Fibroblast of the aortic adventitia (primary cell): ENCODE data around the gene PEA15. TPM values are rescaled to one million over a fixed set of nuclear protein-coding genes. Genes with fewer than 3 reads are reported as not detected.
A peak's percentile ranks its signal among the peaks of the same experiment; 100 is the strongest.

Experiments
- DNase-seq: peaks from one replicate; pipeline ENCODE4 v3.0.0-alpha.2; 2010; ENCODE audit warnings: low read depth
- H3K4me3 ChIP-seq: 2 replicates; pipeline ENCODE4 v1.5.1; 2011; ENCODE audit warnings: low read depth, mild to moderate bottlenecking, control low read depth, low read length, moderate library complexity
- total RNA-seq: library from RNA; depleted of rRNA; stranded (reverse); fragments of >200 nt; gene quantifications from 2 replicates; pipeline ENCODE4 v1.2.3, GENCODE V29; 2012; ENCODE audit warnings: low replicate concordance
- TF ChIP-seq, protein P1 (sequence below): IDR thresholded peaks from 2 replicates; pipeline ENCODE4 v1.5.1; 2011; ENCODE audit warnings: mild to moderate bottlenecking, low read length, control low read depth, inconsistent platforms; ENCODE audit not compliant: insufficient read depth

PEA15 gene
- total RNA-seq, 1 donor: 224 TPM

- TF ChIP-seq, protein P1, sequence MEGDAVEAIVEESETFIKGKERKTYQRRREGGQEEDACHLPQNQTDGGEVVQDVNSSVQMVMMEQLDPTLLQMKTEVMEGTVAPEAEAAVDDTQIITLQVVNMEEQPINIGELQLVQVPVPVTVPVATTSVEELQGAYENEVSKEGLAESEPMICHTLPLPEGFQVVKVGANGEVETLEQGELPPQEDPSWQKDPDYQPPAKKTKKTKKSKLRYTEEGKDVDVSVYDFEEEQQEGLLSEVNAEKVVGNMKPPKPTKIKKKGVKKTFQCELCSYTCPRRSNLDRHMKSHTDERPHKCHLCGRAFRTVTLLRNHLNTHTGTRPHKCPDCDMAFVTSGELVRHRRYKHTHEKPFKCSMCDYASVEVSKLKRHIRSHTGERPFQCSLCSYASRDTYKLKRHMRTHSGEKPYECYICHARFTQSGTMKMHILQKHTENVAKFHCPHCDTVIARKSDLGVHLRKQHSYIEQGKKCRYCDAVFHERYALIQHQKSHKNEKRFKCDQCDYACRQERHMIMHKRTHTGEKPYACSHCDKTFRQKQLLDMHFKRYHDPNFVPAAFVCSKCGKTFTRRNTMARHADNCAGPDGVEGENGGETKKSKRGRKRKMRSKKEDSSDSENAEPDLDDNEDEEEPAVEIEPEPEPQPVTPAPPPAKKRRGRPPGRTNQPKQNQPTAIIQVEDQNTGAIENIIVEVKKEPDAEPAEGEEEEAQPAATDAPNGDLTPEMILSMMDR: no peak
- no peak overlapping the region for H3K4me3 ChIP-seq
- no peak for DNase-seq
Measured at GRCh38 chr1:160194737-160195059, 10.5 kb upstream of the PEA15 start.

DNA sequence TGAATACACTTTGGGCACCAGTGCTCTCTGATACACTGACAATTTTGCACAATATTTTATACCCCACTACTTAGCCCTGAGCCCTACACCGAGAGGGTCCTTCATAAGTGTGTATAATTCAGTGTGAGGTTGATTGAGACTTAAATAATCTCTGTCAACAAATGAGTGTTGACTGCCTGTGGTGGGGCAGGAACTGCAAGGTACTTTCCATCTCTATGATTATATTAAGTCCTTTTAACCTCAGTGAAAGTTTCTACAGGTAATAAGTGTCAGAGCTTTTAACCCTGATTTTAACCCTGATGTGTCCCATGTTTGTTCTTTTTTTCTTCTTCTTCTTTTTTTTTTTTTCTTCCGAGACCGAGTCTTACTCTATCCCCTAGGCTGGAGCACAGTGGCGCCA is 9.0 kb upstream of the PEA15 start:
- TF ChIP-seq, protein P1: no peak
- H3K4me3 ChIP-seq: no peak overlapping the region
- no peak for DNase-seq

GRCh38 chr1:160197231-160197630 is 8.0 kb upstream of the PEA15 start:
- no peak overlapping the region for H3K4me3 ChIP-seq
- no peak for DNase-seq
- TF ChIP-seq, protein P1: no peak

DNA sequence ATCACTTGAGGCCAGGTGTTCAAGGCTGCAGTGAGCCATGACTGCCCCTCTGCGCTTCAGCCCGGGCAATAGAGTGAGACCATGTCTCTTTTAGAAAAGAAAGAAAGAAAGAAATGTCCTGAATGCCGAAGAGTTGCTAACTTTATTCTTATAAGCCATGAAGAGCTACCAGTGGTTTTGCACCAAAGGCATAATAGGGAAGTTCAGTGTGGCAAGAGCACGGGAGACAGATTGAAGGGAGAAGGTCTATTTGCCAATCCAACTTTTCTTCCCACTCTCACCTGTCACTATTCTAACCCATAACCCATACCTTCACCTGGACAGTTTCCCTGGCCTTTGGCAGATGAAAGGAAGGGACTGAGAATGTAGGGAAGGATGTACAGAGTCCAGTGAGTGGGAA is 4.4 kb upstream of the PEA15 start:
- H3K4me3 ChIP-seq: no peak overlapping the region
- TF ChIP-seq, protein P1: no peak
- no peak for DNase-seq

- peak overlapping the region; percentile 59 for H3K4me3 ChIP-seq
- no peak for DNase-seq
- TF ChIP-seq, protein P1: no peak
Measured at GRCh38 chr1:160204526-160205241, 500 bp upstream of the PEA15 start.

DNA sequence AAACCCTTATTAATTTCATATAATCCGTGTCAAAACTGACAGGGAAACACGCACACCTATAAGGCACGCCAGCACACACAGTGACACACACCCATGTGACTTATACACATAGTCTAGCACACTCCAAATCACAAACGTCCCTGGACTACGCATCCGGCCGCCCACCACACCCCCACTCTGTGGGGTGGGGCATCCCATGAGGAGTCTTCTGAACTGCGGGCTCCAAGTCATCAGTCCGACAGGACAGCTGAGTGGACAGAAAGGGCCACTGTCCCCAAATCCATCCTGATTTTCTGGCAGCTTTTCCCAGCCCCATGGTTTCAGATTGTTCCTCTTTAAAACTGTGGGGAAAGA is 829 bp downstream of the PEA15 start:
- TF ChIP-seq, protein P1: no peak
- peak overlapping the region; percentile 91 for H3K4me3 ChIP-seq
- peak; percentile 54 for DNase-seq
